GM23338 (cell line): ENCODE results near the gene SLAIN1. TPM values are rescaled to one million over a fixed set of nuclear protein-coding genes. Genes with fewer than 3 reads are reported as not detected.
A peak's percentile ranks its signal among the peaks of the same experiment; 100 is the strongest.

Source experiments
- ATAC-seq: fragments of 200-7000 bp; cut with Tn5 transposase; 3 replicates; pipeline ENCODE4 v1.9.1; 2020
- DNase-seq: peaks from one replicate; pipeline ENCODE4 v3.0.0-alpha.2; 2015; ENCODE audit warnings: low spot score
- H2AFZ ChIP-seq: fragments of 200-600 bp; sonication (generic); 2 replicates; pipeline ENCODE4 v1.8.0; 2016; ENCODE audit warnings: antibody characterized with exemption, mild to moderate bottlenecking, moderate library complexity
- H3F3A ChIP-seq: fragments of 200-600 bp; sonication (generic); replicated peaks from 2 replicates; pipeline ENCODE4 v1.8.0; 2017; ENCODE audit warnings: antibody characterized with exemption, mixed run types, low read depth
- H3K27ac ChIP-seq: fragments of 200-600 bp; sonication (generic); 2 replicates; pipeline ENCODE4 v1.6.1; 2016; ENCODE audit warnings: low read depth
- H3K27me3 ChIP-seq: fragments of 200-600 bp; sonication (generic); 2 replicates; pipeline ENCODE4 v1.8.0; 2016; ENCODE audit warnings: mild to moderate bottlenecking, mixed run types, moderate library complexity; ENCODE audit not compliant: insufficient read depth
- H3K36me3 ChIP-seq: fragments of 200-600 bp; sonication (generic); 2 replicates; pipeline ENCODE4 v1.8.0; 2016; ENCODE audit warnings: mild to moderate bottlenecking; ENCODE audit not compliant: insufficient read depth
- H3K4me1 ChIP-seq: fragments of 200-600 bp; sonication (generic); 2 replicates; pipeline ENCODE4 v1.8.0; 2016; ENCODE audit warnings: mild to moderate bottlenecking, moderate library complexity; ENCODE audit not compliant: insufficient read depth
- H3K4me2 ChIP-seq: fragments of 200-600 bp; sonication (generic); 2 replicates; pipeline ENCODE4 v1.7.1; 2017; ENCODE audit warnings: mixed run types
- H3K4me3 ChIP-seq: fragments of 200-600 bp; sonication (generic); 2 replicates; pipeline ENCODE4 v1.6.1; 2016; ENCODE audit warnings: mixed run types
- H3K79me2 ChIP-seq: fragments of 200-600 bp; sonication (generic); replicated peaks from 2 replicates; pipeline ENCODE4 v1.8.0; 2017; ENCODE audit warnings: mild to moderate bottlenecking; ENCODE audit not compliant: insufficient read depth
- H3K9me2 ChIP-seq: fragments of 200-600 bp; sonication (generic); 2 replicates; pipeline ENCODE4 v1.8.0; 2017; ENCODE audit not compliant: insufficient read depth
- H4K20me1 ChIP-seq: fragments of 200-600 bp; sonication (generic); replicated peaks from 2 replicates; pipeline ENCODE4 v1.8.0; 2017; ENCODE audit warnings: mild to moderate bottlenecking; ENCODE audit not compliant: insufficient read depth
- H3K27ac Mint-ChIP-seq: 2 replicates; pipeline ENCODE4 v1.8.0; 2020; ENCODE audit warnings: inconsistent platforms, mild to moderate bottlenecking, moderate library complexity, mixed read lengths
- H3K27me3 Mint-ChIP-seq: 3 replicates; pipeline ENCODE4 v1.8.0; 2022; ENCODE audit warnings: low read depth, mild to moderate bottlenecking, moderate library complexity, mixed read lengths, inconsistent platforms; ENCODE audit not compliant: insufficient read depth, poor library complexity
- H3K36me3 Mint-ChIP-seq: 3 replicates; pipeline ENCODE4 v1.8.0; 2021; ENCODE audit warnings: low read depth, mild to moderate bottlenecking, inconsistent platforms, moderate library complexity, mixed read lengths
- H3K4me1 Mint-ChIP-seq: 3 replicates; pipeline ENCODE4 v1.8.0; 2020; ENCODE audit warnings: mild to moderate bottlenecking, inconsistent platforms, mixed read lengths
- H3K4me3 Mint-ChIP-seq: 3 replicates; pipeline ENCODE4 v1.8.0; 2021; ENCODE audit warnings: moderate library complexity, mild to moderate bottlenecking, inconsistent platforms, mixed read lengths
- H3K9me3 Mint-ChIP-seq: 3 replicates; pipeline ENCODE4 v1.8.0; 2020; ENCODE audit warnings: moderate library complexity, mild to moderate bottlenecking, inconsistent platforms, mixed read lengths
- CREB1 ChIP-seq: fragments of 250-450 bp; sonication (Bioruptor Pico); IDR thresholded peaks from 2 replicates; pipeline ENCODE4 v1.5.0; 2020; ENCODE audit warnings: low read depth, mild to moderate bottlenecking, moderate library complexity
- EZH2 ChIP-seq: fragments of 200-600 bp; sonication (generic); IDR thresholded peaks from one replicate; pipeline ENCODE4 v1.8.0; 2017; ENCODE audit warnings: antibody characterized with exemption, mild to moderate bottlenecking, low read depth; ENCODE audit not compliant: unreplicated experiment
- JUNB ChIP-seq: IDR thresholded peaks from one replicate; pipeline ENCODE4 v1.6.1; 2016; ENCODE audit warnings: antibody characterized with exemption; ENCODE audit not compliant: unreplicated experiment
- NANOG ChIP-seq: IDR thresholded peaks from 2 replicates; pipeline ENCODE4 v1.6.1; 2016; ENCODE audit warnings: antibody characterized with exemption, borderline replicate concordance
- POLR2AphosphoS5 ChIP-seq: IDR thresholded peaks from 2 replicates; pipeline ENCODE4 v1.6.1; 2016; ENCODE audit warnings: antibody characterized with exemption, low read depth
- STAT1 ChIP-seq: IDR thresholded peaks from one replicate; pipeline ENCODE4 v1.6.1; 2016; ENCODE audit warnings: antibody characterized with exemption; ENCODE audit not compliant: unreplicated experiment
- ZNF114 ChIP-seq: fragments of 250-450 bp; sonication (Bioruptor Pico); IDR thresholded peaks from 2 replicates; pipeline ENCODE4 v1.5.0; 2020; ENCODE audit warnings: mild to moderate bottlenecking, moderate library complexity
- ZNF331 ChIP-seq: fragments of 250-450 bp; sonication (Bioruptor Pico); IDR thresholded peaks from 2 replicates; pipeline ENCODE4 v1.5.0; 2020; ENCODE audit warnings: low read depth, mild to moderate bottlenecking, moderate library complexity
- polyA plus RNA-seq: library from polyadenylated mRNA; unstranded; fragments of >200 nt; fragmentation: Nextera tagmentation; extraction: Ambion mirVana; gene quantifications from 2 replicates; pipeline ENCODE4 v1.2.1, GENCODE V29; 2016
- total RNA-seq: library from RNA; depleted of rRNA; stranded (reverse); fragments of >200 nt; shearing (Covaris generic); gene quantifications from 2 replicates; pipeline ENCODE4 v1.2.3, GENCODE V29; 2014
- TF ChIP-seq, protein P1 (sequence below): IDR thresholded peaks from one replicate; pipeline ENCODE4 v1.6.1; 2018; ENCODE audit warnings: antibody characterized with exemption; ENCODE audit not compliant: unreplicated experiment
- TF ChIP-seq, protein P2 (sequence below): fragments of 250-450 bp; sonication (Bioruptor Pico); IDR thresholded peaks from 2 replicates; pipeline ENCODE4 v1.5.0; 2020; ENCODE audit warnings: mild to moderate bottlenecking, moderate library complexity
- TF ChIP-seq, protein P3 (sequence below): IDR thresholded peaks from 2 replicates; pipeline ENCODE4 v1.6.1; 2016; ENCODE audit warnings: antibody characterized with exemption

SLAIN1 gene
- total and polyA plus RNA-seq, 2 experiments from 2014 or later = 16.3 to 44.2 TPM

DNA sequence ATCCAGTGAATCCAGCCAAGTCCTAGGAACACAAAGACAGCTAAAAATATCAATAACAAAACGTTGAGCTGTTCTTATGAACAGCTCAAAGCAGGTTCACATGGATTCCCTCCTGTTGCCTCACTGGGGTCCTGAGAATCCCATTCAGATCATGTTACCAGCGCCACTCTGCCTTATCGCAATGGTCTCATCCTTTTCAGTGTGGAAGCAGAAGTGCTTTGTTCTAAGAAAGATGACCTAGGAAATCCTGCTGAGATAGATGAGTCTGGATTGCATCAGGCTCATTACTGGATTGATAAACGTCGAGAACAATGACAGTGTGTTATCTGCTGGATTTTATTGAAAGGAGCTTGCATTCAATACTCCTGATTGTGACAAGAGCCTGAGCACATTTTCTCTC, 87.0 kb downstream of the SLAIN1 start:
- DNase-seq = peak; percentile 24
- Mint-ChIP-seq H3K4me1 (peaks cover 16% of the 10 kb centered on the region), H3K4me3 (no peak overlapping the region), H3K9me3 (peaks cover 10% of the 10 kb centered on the region; the same call in 2 of the 3 replicates), H3K27ac (no peak overlapping the region), H3K36me3 (peaks cover 25% of the 10 kb centered on the region; the same call in 2 of the 3 replicates), H3K27me3 (peaks cover 3% of the 10 kb centered on the region)
- no peak overlapping the region for H3K4me2 ChIP-seq
- H3K27ac ChIP-seq = no peak overlapping the region; the same call in 1 of the 2 replicates
- no peaks in the 10 kb centered on the region for H3K27me3 ChIP-seq
- H3F3A ChIP-seq = no peaks in the 10 kb centered on the region
- H4K20me1 ChIP-seq = no peaks in the 10 kb centered on the region
- H3K79me2 ChIP-seq = no peaks in the 10 kb centered on the region
- TF ChIP-seq ZNF114 (CRISPR knock-in tag) (no peak), JUNB (no peak), POLR2AphosphoS5 (no peak), ZNF331 (no peak), CREB1 (CRISPR knock-in tag) (no peak), NANOG (no peak), STAT1 (no peak), EZH2 (no peak)
- TF ChIP-seq, protein P1, sequence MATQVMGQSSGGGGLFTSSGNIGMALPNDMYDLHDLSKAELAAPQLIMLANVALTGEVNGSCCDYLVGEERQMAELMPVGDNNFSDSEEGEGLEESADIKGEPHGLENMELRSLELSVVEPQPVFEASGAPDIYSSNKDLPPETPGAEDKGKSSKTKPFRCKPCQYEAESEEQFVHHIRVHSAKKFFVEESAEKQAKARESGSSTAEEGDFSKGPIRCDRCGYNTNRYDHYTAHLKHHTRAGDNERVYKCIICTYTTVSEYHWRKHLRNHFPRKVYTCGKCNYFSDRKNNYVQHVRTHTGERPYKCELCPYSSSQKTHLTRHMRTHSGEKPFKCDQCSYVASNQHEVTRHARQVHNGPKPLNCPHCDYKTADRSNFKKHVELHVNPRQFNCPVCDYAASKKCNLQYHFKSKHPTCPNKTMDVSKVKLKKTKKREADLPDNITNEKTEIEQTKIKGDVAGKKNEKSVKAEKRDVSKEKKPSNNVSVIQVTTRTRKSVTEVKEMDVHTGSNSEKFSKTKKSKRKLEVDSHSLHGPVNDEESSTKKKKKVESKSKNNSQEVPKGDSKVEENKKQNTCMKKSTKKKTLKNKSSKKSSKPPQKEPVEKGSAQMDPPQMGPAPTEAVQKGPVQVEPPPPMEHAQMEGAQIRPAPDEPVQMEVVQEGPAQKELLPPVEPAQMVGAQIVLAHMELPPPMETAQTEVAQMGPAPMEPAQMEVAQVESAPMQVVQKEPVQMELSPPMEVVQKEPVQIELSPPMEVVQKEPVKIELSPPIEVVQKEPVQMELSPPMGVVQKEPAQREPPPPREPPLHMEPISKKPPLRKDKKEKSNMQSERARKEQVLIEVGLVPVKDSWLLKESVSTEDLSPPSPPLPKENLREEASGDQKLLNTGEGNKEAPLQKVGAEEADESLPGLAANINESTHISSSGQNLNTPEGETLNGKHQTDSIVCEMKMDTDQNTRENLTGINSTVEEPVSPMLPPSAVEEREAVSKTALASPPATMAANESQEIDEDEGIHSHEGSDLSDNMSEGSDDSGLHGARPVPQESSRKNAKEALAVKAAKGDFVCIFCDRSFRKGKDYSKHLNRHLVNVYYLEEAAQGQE = no peak
- TF ChIP-seq, protein P2, sequence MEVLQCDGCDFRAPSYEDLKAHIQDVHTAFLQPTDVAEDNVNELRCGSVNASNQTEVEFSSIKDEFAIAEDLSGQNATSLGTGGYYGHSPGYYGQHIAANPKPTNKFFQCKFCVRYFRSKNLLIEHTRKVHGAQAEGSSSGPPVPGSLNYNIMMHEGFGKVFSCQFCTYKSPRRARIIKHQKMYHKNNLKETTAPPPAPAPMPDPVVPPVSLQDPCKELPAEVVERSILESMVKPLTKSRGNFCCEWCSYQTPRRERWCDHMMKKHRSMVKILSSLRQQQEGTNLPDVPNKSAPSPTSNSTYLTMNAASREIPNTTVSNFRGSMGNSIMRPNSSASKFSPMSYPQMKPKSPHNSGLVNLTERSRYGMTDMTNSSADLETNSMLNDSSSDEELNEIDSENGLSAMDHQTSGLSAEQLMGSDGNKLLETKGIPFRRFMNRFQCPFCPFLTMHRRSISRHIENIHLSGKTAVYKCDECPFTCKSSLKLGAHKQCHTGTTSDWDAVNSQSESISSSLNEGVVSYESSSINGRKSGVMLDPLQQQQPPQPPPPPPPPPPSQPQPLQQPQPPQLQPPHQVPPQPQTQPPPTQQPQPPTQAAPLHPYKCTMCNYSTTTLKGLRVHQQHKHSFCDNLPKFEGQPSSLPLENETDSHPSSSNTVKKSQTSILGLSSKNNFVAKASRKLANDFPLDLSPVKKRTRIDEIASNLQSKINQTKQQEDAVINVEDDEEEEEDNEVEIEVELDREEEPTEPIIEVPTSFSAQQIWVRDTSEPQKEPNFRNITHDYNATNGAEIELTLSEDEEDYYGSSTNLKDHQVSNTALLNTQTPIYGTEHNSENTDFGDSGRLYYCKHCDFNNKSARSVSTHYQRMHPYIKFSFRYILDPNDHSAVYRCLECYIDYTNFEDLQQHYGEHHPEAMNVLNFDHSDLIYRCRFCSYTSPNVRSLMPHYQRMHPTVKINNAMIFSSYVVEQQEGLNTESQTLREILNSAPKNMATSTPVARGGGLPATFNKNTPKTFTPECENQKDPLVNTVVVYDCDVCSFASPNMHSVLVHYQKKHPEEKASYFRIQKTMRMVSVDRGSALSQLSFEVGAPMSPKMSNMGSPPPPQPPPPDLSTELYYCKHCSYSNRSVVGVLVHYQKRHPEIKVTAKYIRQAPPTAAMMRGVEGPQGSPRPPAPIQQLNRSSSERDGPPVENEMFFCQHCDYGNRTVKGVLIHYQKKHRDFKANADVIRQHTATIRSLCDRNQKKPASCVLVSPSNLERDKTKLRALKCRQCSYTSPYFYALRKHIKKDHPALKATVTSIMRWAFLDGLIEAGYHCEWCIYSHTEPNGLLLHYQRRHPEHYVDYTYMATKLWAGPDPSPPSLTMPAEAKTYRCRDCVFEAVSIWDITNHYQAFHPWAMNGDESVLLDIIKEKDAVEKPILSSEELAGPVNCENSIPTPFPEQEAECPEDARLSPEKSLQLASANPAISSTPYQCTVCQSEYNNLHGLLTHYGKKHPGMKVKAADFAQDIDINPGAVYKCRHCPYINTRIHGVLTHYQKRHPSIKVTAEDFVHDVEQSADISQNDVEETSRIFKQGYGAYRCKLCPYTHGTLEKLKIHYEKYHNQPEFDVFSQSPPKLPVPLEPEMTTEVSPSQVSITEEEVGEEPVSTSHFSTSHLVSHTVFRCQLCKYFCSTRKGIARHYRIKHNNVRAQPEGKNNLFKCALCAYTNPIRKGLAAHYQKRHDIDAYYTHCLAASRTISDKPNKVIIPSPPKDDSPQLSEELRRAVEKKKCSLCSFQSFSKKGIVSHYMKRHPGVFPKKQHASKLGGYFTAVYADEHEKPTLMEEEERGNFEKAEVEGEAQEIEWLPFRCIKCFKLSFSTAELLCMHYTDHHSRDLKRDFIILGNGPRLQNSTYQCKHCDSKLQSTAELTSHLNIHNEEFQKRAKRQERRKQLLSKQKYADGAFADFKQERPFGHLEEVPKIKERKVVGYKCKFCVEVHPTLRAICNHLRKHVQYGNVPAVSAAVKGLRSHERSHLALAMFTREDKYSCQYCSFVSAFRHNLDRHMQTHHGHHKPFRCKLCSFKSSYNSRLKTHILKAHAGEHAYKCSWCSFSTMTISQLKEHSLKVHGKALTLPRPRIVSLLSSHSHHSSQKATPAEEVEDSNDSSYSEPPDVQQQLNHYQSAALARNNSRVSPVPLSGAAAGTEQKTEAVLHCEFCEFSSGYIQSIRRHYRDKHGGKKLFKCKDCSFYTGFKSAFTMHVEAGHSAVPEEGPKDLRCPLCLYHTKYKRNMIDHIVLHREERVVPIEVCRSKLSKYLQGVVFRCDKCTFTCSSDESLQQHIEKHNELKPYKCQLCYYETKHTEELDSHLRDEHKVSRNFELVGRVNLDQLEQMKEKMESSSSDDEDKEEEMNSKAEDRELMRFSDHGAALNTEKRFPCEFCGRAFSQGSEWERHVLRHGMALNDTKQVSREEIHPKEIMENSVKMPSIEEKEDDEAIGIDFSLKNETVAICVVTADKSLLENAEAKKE = no peak
- TF ChIP-seq, protein P3, sequence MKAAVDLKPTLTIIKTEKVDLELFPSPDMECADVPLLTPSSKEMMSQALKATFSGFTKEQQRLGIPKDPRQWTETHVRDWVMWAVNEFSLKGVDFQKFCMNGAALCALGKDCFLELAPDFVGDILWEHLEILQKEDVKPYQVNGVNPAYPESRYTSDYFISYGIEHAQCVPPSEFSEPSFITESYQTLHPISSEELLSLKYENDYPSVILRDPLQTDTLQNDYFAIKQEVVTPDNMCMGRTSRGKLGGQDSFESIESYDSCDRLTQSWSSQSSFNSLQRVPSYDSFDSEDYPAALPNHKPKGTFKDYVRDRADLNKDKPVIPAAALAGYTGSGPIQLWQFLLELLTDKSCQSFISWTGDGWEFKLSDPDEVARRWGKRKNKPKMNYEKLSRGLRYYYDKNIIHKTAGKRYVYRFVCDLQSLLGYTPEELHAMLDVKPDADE = no peak
- peak; percentile 50; the same call in 2 of the 3 replicates for ATAC-seq
- peak overlapping the region; percentile 34; the same call in 1 of the 2 replicates for H2AFZ ChIP-seq
- no peak overlapping the region for H3K4me3 ChIP-seq
- 0 out of 2 replicates have a peak, but pooled peaks cover 5% of the 10 kb centered on the region for H3K4me1 ChIP-seq
- no peaks in the 10 kb centered on the region for H3K36me3 ChIP-seq
- H3K9me2 ChIP-seq = peaks cover 5% of the 10 kb centered on the region; the same call in 1 of the 2 replicates
